OCI-LY1 (cell line): Measurements from ENCODE around the gene RHOD.

Experiments
- H2AFZ ChIP-seq: fragments of 200-600 bp; sonication (generic), shearing (Covaris generic); 2 replicates; pipeline ENCODE4 v1.6.0; 2014; ENCODE audit warnings: antibody characterized with exemption, mild to moderate bottlenecking, low read length
- H3F3A ChIP-seq: fragments of 200-600 bp; sonication (generic), shearing (Covaris generic); 2 replicates; pipeline ENCODE4 v1.6.0; 2014; ENCODE audit warnings: mild to moderate bottlenecking, antibody characterized with exemption, low read length, moderate library complexity; ENCODE audit not compliant: insufficient read depth
- H3K27ac ChIP-seq: fragments of 200-600 bp; sonication (generic); 2 replicates; pipeline ENCODE4 v1.5.1; 2014; ENCODE audit warnings: low read length, mixed run types, mild to moderate bottlenecking, low read depth; ENCODE audit not compliant: poor library complexity, severe bottlenecking
- H3K27me3 ChIP-seq: fragments of 200-600 bp; sonication (generic); 2 replicates; pipeline ENCODE4 v1.6.0; 2014; ENCODE audit warnings: antibody characterized with exemption, mild to moderate bottlenecking, low read length, moderate library complexity; ENCODE audit not compliant: insufficient read depth
- H3K36me3 ChIP-seq: fragments of 200-600 bp; sonication (generic); 2 replicates; pipeline ENCODE4 v1.6.1; 2014; ENCODE audit warnings: mild to moderate bottlenecking, antibody characterized with exemption, low read length, moderate library complexity, mixed read lengths; ENCODE audit not compliant: insufficient read depth
- H3K4me1 ChIP-seq: fragments of 200-600 bp; sonication (generic); 2 replicates; pipeline ENCODE4 v1.5.1; 2014; ENCODE audit warnings: mild to moderate bottlenecking, low read length, moderate library complexity; ENCODE audit not compliant: insufficient read depth, severe bottlenecking
- H3K4me2 ChIP-seq: fragments of 200-600 bp; sonication (generic), shearing (Covaris generic); 2 replicates; pipeline ENCODE4 v1.6.1; 2014; ENCODE audit warnings: low read length
- H3K4me3 ChIP-seq: fragments of 200-600 bp; sonication (generic); 2 replicates; pipeline ENCODE4 v1.5.1; 2014; ENCODE audit warnings: low read length, low read depth, mild to moderate bottlenecking, mixed read lengths; ENCODE audit not compliant: poor library complexity, severe bottlenecking
- H3K79me2 ChIP-seq: fragments of 200-600 bp; shearing (Covaris generic); 2 replicates; pipeline ENCODE4 v1.6.1; 2016; ENCODE audit warnings: mixed run types, low read length, mixed read lengths; ENCODE audit not compliant: insufficient read depth
- H3K9ac ChIP-seq: fragments of 200-600 bp; sonication (generic), shearing (Covaris generic); 2 replicates; pipeline ENCODE4 v1.6.1; 2014; ENCODE audit warnings: mild to moderate bottlenecking, low read length, mixed read lengths
- H3K9me2 ChIP-seq: fragments of 200-600 bp; sonication (generic), shearing (Covaris generic); 2 replicates; pipeline ENCODE4 v1.6.1; 2014; ENCODE audit warnings: low read depth, mild to moderate bottlenecking, low read length, mixed read lengths
- H3K9me3 ChIP-seq: fragments of 200-600 bp; shearing (Covaris generic); 2 replicates; pipeline ENCODE4 v1.6.1; 2014; ENCODE audit warnings: low read length, mixed read lengths
- H4K20me1 ChIP-seq: fragments of 200-600 bp; sonication (generic), shearing (Covaris generic); 2 replicates; pipeline ENCODE4 v1.6.0; 2016; ENCODE audit warnings: mild to moderate bottlenecking, low read length; ENCODE audit not compliant: insufficient read depth
- EZH2 ChIP-seq: fragments of 200-600 bp; sonication (generic), shearing (Covaris generic); IDR thresholded peaks from 2 replicates; pipeline ENCODE4 v1.8.0; 2017; ENCODE audit warnings: borderline replicate concordance, mixed run types, mild to moderate bottlenecking, antibody characterized with exemption, low read length, moderate library complexity, mixed read lengths
- TF ChIP-seq, protein P1 (sequence below): fragments of 200-600 bp; sonication (generic), shearing (Covaris generic); IDR thresholded peaks from 2 replicates; pipeline ENCODE4 v1.5.1; 2017; ENCODE audit warnings: mild to moderate bottlenecking, antibody characterized with exemption, low read length, moderate library complexity, mixed read lengths

The RHOD gene

GRCh38 chr11:67102664-67103063, 46.0 kb downstream of the RHOD start:
- no peak overlapping the region for H3K4me2 ChIP-seq
- peaks cover 16% of the 10 kb centered on the region for H3K4me1 ChIP-seq

DNA sequence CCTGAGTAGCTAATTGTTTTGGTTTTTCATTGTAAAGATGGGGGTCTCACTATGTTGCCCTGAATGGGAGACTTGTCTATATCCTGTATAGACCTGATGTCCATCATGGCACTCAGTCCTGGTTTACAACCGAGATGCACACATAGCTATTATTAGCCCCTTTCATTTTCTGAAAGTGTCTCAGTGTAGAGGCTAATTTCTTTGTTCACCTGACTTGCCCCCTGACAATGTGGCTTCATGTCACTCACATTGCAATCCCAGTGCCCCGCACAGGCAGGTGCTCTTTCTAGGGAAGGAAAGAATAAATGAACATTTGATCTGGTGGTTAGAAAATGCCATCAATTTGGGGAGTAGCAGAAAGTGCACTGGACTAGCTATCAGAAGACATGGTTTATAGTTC, 49.3 kb downstream of the RHOD start:
- Histone ChIP-seq H3K27ac (no peak overlapping the region), H3K9ac (no peak overlapping the region), H3K36me3 (no peaks in the 10 kb centered on the region), H3K9me3 (no peaks in the 10 kb centered on the region), H2AFZ (no peak overlapping the region), H3K79me2 (no peaks in the 10 kb centered on the region), H3K27me3 (no peaks in the 10 kb centered on the region), H3F3A (no peaks in the 10 kb centered on the region), H3K4me3 (no peak overlapping the region), H3K9me2 (no peaks in the 10 kb centered on the region), H3K4me2 (no peak overlapping the region), H3K4me1 (peaks cover 8% of the 10 kb centered on the region), H4K20me1 (no peaks in the 10 kb centered on the region)
- TF ChIP-seq, protein P1, sequence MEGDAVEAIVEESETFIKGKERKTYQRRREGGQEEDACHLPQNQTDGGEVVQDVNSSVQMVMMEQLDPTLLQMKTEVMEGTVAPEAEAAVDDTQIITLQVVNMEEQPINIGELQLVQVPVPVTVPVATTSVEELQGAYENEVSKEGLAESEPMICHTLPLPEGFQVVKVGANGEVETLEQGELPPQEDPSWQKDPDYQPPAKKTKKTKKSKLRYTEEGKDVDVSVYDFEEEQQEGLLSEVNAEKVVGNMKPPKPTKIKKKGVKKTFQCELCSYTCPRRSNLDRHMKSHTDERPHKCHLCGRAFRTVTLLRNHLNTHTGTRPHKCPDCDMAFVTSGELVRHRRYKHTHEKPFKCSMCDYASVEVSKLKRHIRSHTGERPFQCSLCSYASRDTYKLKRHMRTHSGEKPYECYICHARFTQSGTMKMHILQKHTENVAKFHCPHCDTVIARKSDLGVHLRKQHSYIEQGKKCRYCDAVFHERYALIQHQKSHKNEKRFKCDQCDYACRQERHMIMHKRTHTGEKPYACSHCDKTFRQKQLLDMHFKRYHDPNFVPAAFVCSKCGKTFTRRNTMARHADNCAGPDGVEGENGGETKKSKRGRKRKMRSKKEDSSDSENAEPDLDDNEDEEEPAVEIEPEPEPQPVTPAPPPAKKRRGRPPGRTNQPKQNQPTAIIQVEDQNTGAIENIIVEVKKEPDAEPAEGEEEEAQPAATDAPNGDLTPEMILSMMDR = no peak
- TF ChIP-seq EZH2 = no peak

More at GRCh38 chr11:67102664-67103063, 46.0 kb downstream of the RHOD start:
- no peaks in the 10 kb centered on the region for H4K20me1 ChIP-seq
- no peak overlapping the region for H3K9ac ChIP-seq
- no peaks in the 10 kb centered on the region for H3K9me3 ChIP-seq
- H3K9me2 ChIP-seq = no peaks in the 10 kb centered on the region
- H3K36me3 ChIP-seq = no peaks in the 10 kb centered on the region
- H3K27ac ChIP-seq = no peak overlapping the region
- no peak overlapping the region for H2AFZ ChIP-seq
- H3F3A ChIP-seq = no peaks in the 10 kb centered on the region
- no peaks in the 10 kb centered on the region for H3K27me3 ChIP-seq
- H3K79me2 ChIP-seq = no peaks in the 10 kb centered on the region
- TF ChIP-seq, protein P1 = no peak
- TF ChIP-seq EZH2 = no peak
- no peak overlapping the region for H3K4me3 ChIP-seq

- Histone ChIP-seq H3K4me3 (no peak overlapping the region), H3K27me3 (no peaks in the 10 kb centered on the region; the same call in 1 of the 2 replicates), H3F3A (no peaks in the 10 kb centered on the region), H3K9ac (no peak overlapping the region), H3K9me2 (no peaks in the 10 kb centered on the region), H3K79me2 (no peaks in the 10 kb centered on the region), H3K4me1 (peaks cover 8% of the 10 kb centered on the region), H3K27ac (no peak overlapping the region), H2AFZ (no peak overlapping the region), H3K9me3 (no peaks in the 10 kb centered on the region), H4K20me1 (no peaks in the 10 kb centered on the region; the same call in 1 of the 2 replicates), H3K4me2 (no peak overlapping the region), H3K36me3 (no peaks in the 10 kb centered on the region)
- TF ChIP-seq, protein P1 = no peak
- TF ChIP-seq EZH2 = no peak
Measured at GRCh38 chr11:67111261-67111660, 54.6 kb downstream of the RHOD start.
